A549 (cell line): ENCODE data around the gene MYO1H.

ENCODE experiments used
- CHD4 ChIP-seq: fragments of 200-600 bp; sonication (generic); IDR thresholded peaks from 2 replicates; pipeline ENCODE4 v1.6.1; 2016; ENCODE audit warnings: antibody characterized with exemption, mild to moderate bottlenecking, borderline replicate concordance
- EP300 ChIP-seq, 2 experiments: fragments of >200 bp; sonication (Bioruptor Twin); formaldehyde crosslinking; IDR thresholded peaks; 2 replicates in 1 of 2; 3 replicates in 1 of 2; pipeline ENCODE4 v1.6.1; 2016 to 2017
- HOXB5 ChIP-seq: fragments of 250-450 bp; sonication (Bioruptor Pico); IDR thresholded peaks from 2 replicates; pipeline ENCODE4 v1.5.0; 2020; ENCODE audit warnings: mild to moderate bottlenecking, moderate library complexity
- KDM1A ChIP-seq: fragments of 200-600 bp; sonication (generic); IDR thresholded peaks from 2 replicates; pipeline ENCODE4 v1.6.1; 2016; ENCODE audit warnings: low read depth, mild to moderate bottlenecking
- SMC3 ChIP-seq: fragments of >200 bp; sonication (Bioruptor Twin); formaldehyde crosslinking; IDR thresholded peaks from 3 replicates; pipeline ENCODE4 v1.6.1; 2018; ENCODE audit warnings: inconsistent platforms

- TF ChIP-seq SMC3 (no peak), HOXB5 (CRISPR knock-in tag) (no peak), CHD4 (no peak), KDM1A (no peak), EP300 (IDR thresholded peaks at IDR 0.05) (no peak)
These were observed 128.5 kb downstream of the MYO1H start for GRCh38 chr12:109475993-109476806.
